Breast epithelium (tissue), 3 donors: ENCODE measurements around the gene ADARB1.

Source experiments
- CTCF ChIP-seq, 3 donors: fragments of 450-650 bp; IDR thresholded peaks; one replicate each; pipeline ENCODE4 v1.5.1; 2016 to 2017; ENCODE audit warnings: antibody characterized with exemption in 3 of 3, mild to moderate bottlenecking in 3 of 3, moderate library complexity in 3 of 3
- POLR2A ChIP-seq: fragments of 450-650 bp; IDR thresholded peaks from one replicate; pipeline ENCODE4 v1.6.1; 2016; ENCODE audit warnings: antibody characterized with exemption, mild to moderate bottlenecking, moderate library complexity

GRCh38 chr21:45119812-45120211 lies 45.4 kb downstream of the ADARB1 start:
- TF ChIP-seq POLR2A (no peak), CTCF (IDR thresholded peaks at IDR 0.05) (no peak)
